Activated CD4-positive, alpha-beta T cell treated with anti-CD3 and anti-CD28 coated beads, Interleukin-2, Interleukin-4, amounts not matched to agents 100 ng/mL and 50 ng/mL, durations not matched to agents 16 hours and 8 hours (primary cell): ENCODE data around the gene JARID2.
A peak's percentile ranks its signal among the peaks of the same experiment; 100 is the strongest.

Source experiments
- DNase-seq: peaks from one replicate; pipeline ENCODE4 v3.0.0-alpha.2; 2020; ENCODE audit warnings: low spot score

Gene JARID2

GRCh38 chr6:15470746-15471145, 224.9 kb downstream of the JARID2 start:
- DNase-seq = no peak

DNA sequence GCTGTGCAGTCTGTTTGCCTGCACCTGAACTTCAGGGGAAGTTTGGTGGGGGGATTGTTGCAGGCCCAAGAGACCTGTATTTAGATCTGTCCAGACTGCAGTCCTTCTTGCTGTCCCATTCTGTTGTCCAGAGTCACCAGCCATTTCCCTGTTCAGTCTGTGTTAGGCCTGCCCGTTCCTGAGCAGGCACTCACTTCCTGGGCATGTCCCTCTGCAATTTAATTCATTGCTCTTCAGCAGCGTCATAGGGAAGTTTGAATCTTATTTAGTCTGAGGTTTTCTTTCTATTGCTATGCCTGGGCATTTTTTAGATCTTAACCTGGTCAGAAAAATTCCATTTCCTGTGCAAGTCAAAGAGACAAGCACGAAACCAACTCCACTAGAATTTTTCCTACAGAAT, 226.8 kb downstream of the JARID2 start:
- DNase-seq = no peak

DNA sequence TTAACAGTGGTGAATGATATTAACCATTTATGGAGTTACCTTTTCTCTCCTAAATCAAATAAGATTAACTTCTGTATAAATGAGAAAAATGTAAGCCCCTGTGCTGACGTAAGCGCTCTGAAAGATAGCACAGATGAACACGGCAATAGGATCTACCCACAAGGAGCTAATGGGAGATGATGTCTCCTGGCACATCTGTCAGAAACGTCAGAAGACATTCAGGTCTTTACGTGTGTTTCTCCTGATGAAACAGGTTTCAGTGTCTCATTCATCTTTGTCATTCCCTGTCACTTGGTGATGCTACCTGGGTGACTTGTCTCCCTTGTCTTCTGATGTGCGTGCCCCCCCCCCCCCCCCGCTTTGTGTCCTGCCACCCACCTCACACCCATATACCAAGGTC, 227.3 kb downstream of the JARID2 start:
- no peak for DNase-seq

DNA sequence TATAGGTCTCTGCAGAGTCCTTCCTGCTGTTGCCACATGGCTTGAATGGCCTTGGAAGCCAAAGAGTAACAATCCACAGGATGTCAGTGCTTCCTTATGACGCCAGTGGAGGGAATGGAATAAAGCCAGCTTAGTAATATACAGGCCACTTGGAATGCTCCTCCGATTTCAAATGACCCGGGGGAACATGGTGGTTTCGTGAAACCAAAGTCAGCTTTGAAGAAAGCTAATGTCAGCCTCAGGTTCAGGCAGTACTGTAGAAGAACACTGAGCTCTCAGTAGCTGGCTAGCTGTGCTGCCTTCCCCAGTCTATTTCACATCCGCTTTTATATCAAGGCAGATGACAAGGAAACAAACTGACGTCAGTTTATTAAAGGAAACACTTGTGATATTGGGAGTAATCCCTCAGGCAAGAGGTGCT, 227.9 kb downstream of the JARID2 start:
- no peak for DNase-seq

DNA sequence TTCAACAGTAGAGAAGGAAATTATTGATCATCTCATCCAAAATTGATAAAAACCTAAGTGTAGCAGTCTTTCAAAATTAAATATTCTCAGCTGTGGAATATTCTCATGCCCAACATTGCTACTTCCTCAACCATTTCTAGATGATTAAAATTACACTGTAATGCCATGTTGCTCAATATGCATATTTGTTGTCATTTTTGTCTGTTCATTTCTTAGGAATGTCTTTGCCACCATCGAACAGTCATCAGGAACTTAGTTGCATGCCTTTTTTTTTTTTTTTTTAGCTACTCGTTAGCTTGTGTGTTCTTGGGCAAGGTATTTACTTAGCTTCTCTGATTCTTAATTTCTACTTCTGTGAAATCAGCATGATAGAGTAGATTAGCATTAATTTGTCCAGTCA, 228.3 kb downstream of the JARID2 start:
- DNase-seq = no peak

DNA sequence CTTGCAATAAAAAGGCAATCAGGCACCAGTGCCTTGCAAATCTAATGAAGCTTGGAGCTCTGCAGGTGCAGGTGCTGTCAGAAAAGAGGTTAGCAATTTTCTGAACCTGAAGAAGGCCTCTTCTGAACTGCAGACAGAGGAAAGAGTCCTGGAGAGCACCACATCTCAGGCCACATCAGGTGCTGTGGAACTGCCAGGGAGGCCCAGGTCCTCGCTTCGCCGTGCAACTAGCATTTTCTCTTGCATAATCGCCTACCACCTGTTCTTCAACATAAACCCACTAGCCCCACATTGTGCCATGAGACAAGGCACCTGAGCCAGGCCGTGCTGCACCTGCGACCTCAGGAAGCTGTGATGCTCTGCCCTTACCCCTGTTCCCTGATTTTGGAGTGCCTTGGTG, 229.4 kb downstream of the JARID2 start:
- no peak for DNase-seq

- DNase-seq = no peak
Measured at GRCh38 chr6:15475872-15476271, 230.0 kb downstream of the JARID2 start.

- DNase-seq = no peak
Measured at GRCh38 chr6:15476631-15477380, 230.9 kb downstream of the JARID2 start.

DNA sequence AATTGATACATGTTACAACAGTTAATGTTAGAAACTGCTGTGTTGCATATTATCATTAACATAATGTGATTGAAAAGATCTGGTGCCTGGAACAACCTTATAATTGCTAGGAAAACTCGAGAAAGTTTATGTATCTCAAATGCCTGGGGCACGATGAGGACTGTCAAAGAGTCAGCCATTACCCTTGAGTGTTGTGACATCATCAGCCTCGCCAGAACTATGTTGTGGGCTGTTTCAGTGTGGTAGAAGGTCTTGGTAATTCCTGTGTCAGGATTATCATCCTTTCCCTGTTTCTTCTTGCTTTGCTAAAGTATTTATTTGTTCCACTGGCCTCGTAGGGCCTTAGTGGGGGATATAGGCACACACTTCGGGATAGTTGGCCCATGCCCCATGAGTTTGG, 231.9 kb downstream of the JARID2 start:
- DNase-seq = no peak

DNA sequence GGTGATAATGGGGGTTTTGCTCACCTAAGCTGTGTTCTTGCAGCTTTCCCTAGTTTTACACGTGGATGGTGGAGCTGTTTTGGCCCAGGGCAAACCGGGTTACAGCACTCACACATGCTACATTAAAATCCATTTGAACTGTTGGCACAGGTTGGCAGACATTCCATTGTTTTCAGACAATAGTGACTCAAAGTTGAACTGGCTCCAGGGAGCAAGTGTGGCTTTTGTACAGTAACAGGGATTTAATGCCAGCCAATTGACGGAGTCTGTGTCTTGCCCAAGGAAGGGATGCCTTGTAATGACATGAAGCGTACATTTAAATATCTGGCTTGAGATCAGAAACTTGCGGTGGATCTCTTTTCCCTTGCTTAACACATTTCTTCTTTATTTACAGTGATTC, 233.9 kb downstream of the JARID2 start:
- DNase-seq = no peak

- DNase-seq = no peak
Measured at GRCh38 chr6:15480525-15480924, 234.7 kb downstream of the JARID2 start.

GRCh38 chr6:15481390-15482291, 235.8 kb downstream of the JARID2 start:
- DNase-seq = peak; percentile 6

DNA sequence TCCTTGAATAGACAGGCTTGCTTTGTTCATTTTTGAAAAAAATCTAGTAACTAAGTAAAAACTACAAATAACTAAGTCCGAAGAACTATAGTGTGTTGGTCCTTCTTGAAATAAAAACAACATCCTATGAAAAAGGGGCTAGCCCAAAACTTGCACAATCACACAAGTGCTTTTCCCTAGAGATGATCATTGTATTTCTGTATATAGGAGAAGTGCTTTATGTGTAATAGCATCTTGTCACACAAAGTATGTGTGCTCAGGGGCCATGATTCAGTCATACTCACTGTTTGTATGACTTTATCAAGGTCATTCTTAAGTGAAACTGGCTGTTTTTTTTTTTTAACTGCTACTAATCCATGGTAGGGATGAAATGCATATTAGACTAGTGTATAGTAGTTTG, 237.2 kb downstream of the JARID2 start:
- DNase-seq = no peak

DNA sequence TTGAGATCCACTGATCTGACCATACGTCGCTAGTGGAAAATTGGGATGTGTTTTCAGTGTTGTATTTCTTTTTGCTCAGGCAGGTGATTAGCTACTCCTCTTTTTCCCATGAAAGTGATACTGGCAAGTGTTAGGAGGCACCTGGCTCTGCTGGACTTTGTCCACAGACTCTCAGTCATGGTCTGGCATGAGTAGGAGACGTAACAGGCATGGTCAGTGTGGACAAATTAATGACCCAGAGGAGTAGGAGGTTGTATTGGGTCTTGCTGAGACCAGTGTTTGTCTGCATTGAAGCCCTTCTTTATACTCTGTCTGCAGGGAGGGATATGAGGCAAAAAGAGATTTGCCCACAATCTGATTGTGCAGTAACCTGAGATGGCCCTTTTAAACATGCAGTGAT, 238.3 kb downstream of the JARID2 start:
- no peak for DNase-seq

GRCh38 chr6:15484821-15485220, 239.0 kb downstream of the JARID2 start:
- DNase-seq = no peak

GRCh38 chr6:15485936-15486335, 240.1 kb downstream of the JARID2 start:
- no peak for DNase-seq

DNA sequence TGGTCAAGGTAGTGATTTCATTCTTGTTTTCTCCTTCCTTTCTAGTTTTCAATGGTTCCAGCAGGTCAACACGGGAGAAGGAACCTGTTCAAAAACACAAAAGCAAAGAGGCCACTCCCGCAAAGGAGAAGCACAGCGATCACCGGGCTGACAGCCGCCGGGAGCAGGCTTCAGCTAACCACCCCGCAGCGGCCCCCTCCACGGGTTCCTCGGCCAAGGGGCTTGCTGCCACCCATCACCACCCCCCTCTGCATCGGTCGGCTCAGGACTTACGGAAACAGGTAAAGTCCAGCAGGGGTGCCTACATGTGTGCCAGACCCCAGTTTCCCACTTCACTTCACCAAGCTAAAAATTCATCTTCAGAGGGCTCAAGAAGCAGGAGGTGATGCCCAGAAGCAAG, 241.4 kb downstream of the JARID2 start:
- no peak for DNase-seq

DNA sequence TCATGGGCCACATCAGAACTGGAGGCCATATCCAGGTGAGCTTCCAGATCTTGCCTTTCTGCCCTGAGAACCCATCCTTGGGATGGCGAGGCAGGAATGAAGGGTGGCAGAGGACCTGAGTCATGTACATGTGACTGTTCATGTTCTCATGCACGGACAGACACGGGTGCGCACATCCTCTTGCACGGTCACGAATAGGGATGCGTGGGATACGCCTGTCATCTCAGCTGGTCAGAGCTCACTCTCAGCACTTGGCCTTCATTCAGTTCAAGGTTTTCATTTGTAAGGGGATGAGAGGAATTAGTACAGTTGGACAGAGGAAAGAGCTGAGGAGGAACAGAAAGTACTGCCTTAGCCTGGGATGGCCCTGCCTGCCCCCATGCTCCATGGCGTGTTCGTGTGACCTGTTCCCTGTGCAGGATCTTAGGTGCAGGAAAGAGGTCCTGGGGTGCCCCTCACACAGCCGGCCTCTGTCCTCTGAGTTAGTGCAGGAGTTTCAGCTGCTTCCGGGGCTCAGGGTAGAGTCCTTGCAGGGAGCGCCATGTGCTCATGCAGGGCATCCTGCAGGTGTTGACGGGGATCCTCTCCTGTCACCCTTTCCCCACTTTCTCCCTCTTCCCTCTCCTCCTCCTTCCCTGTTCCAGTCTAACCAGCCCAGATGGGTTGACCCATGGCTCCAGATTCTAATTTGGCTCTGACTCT, 243.5 kb downstream of the JARID2 start:
- DNase-seq = no peak

DNA sequence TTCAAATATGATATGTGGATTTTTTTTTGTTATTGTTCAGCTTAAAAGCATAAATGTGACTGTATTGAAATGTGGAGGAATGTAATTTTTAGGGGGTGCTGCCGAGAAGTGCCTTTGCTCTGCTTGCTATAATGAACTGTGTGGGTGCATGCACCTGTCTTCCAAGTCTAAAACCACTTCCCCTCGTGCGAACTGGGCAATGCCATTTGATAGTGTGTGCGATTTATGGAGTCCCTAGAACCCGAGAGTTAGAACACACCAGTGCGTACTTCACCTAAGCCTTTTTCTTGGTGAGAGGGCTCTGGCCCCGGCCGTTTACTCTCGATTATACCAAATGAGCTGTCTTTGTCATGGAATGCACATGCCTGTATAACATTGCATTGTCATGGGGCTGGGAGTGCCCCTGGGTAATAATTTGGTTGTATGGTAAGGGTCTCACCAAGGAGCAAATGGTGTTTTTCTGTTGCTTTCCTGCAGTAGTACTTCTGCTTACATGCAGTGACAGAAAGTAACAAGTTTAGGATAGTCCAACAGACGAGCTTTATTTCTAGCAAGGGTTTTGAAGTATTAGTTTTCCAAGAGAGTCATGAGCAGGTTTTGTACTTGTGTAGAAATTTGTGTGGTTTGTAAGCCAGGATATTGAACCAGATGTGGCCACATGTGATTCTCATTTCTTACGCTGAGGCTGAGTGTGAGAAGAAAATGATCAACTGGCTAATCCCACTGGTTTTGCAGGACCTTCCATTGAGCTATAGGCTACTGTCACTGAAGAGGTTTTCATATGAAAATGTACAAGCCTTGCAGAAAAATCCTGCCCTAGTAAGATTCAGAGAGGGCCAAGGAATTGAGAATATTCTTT, 244.6 kb downstream of the JARID2 start:
- no peak for DNase-seq

- peak; percentile 77 for DNase-seq
Measured at GRCh38 chr6:15491255-15491985, 245.6 kb downstream of the JARID2 start.

DNA sequence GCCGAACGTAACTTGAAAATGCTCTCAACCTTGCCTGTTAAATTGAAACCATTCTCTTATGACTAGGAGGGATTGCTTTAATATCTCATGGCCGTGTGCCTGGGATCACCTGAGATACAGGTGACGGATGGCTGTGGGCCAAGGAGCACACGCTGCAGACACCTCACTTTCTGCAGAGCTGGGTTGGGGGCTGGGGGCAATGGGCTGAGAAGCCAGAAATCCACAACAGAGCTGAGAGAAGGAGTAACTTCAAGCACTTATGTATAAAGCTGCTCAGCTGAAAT, 246.1 kb downstream of the JARID2 start:
- no peak for DNase-seq
